ENCODE results near the gene ZNF598. TPM values are rescaled to one million over a fixed set of nuclear protein-coding genes. Genes with fewer than 3 reads are reported as not detected.

The ZNF598 gene
- total RNA-seq, 1 experiment from 2014 or later: 44.4 TPM

DNA sequence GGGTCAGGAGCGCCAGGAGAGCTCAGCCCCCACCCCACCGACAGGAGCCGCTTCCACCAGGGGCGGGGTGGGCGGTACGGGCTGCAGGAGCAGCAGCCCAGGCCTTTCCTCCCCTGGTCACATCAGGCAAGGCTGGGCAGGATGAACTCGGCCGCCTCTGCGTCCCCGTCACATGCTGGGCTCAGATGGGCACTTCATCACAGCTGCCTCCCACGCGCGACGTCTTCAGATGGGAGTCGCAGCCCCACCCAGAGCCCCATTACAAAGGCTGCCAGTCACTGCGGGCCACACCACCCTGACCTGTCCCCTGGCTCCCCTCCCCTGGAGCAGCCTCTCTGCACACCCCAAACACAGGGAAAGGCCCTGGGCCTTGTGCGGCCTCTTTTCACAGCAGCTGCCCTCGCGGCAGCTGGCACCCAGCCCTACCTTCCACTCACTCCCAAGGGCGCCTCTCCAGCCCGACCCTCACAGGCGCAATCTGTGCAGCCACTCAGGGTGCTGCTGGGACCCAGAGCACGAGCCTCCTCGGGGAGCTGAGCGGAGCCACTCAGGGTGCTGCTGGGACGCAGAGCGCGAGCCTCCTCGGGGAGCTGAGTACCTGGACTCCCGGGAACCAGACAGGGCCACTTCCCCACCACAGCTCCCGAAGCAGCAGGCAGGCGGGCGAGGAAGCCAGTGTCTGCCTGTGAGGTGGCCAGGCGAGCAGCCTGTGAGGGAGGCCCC, 4.7 kb downstream of the ZNF598 start:
- TF ChIP-seq, protein P1, sequence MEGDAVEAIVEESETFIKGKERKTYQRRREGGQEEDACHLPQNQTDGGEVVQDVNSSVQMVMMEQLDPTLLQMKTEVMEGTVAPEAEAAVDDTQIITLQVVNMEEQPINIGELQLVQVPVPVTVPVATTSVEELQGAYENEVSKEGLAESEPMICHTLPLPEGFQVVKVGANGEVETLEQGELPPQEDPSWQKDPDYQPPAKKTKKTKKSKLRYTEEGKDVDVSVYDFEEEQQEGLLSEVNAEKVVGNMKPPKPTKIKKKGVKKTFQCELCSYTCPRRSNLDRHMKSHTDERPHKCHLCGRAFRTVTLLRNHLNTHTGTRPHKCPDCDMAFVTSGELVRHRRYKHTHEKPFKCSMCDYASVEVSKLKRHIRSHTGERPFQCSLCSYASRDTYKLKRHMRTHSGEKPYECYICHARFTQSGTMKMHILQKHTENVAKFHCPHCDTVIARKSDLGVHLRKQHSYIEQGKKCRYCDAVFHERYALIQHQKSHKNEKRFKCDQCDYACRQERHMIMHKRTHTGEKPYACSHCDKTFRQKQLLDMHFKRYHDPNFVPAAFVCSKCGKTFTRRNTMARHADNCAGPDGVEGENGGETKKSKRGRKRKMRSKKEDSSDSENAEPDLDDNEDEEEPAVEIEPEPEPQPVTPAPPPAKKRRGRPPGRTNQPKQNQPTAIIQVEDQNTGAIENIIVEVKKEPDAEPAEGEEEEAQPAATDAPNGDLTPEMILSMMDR (conservative IDR thresholded peaks at IDR 0.05; ENCODE audit: low read depth, low read length): no peak
- TF ChIP-seq EZH2phosphoT487 (IDR thresholded peaks at IDR 0.05; ENCODE audit: borderline replicate concordance, low read length) (no peak), EZH2 (IDR thresholded peaks at IDR 0.05; ENCODE audit: low read length, unreplicated experiment) (no peak)
- intact Hi-C loops (cut with micrococcal nuclease): no loop called here
- H2AFZ ChIP-seq (ENCODE audit: low read length): no peak overlapping the region
- no peaks in the 10 kb centered on the region for H3K9me3 ChIP-seq (ENCODE audit: low read length)
- peaks cover 16% of the 10 kb centered on the region for H3K4me1 ChIP-seq (ENCODE audit: insufficient read depth, low read length)
- H3K4me2 ChIP-seq (ENCODE audit: low read length): no peak overlapping the region
- H3K27ac ChIP-seq (ENCODE audit: low read length): no peak overlapping the region
- DNase-seq: no peak
- H4K20me1 ChIP-seq (ENCODE audit: low read length): peaks cover 33% of the 10 kb centered on the region
- no peak for ATAC-seq
- POLR2A ChIA-PET (ENCODE audit: unreplicated experiment): no interaction called here
- no peak overlapping the region for H3K4me3 ChIP-seq (ENCODE audit: low read length)
- peaks cover 4% of the 10 kb centered on the region; the same call in 1 of the 2 replicates for H3K36me3 ChIP-seq (ENCODE audit: low read depth, low read length)
- CTCF ChIA-PET: no interaction called here
- no peaks in the 10 kb centered on the region for H3F3A ChIP-seq (ENCODE audit: low read length, unreplicated experiment)
- H3K9me2 ChIP-seq (replicated peaks; ENCODE audit: low read length): no peaks in the 10 kb centered on the region
- H3K27me3 ChIP-seq (ENCODE audit: low read length): no peaks in the 10 kb centered on the region
- BruUV-seq (replicated peaks): no TSS peak
- H3K79me2 ChIP-seq (ENCODE audit: low read length): peaks cover 66% of the 10 kb centered on the region
- no peak overlapping the region for H3K9ac ChIP-seq (ENCODE audit: low read length)

DNA sequence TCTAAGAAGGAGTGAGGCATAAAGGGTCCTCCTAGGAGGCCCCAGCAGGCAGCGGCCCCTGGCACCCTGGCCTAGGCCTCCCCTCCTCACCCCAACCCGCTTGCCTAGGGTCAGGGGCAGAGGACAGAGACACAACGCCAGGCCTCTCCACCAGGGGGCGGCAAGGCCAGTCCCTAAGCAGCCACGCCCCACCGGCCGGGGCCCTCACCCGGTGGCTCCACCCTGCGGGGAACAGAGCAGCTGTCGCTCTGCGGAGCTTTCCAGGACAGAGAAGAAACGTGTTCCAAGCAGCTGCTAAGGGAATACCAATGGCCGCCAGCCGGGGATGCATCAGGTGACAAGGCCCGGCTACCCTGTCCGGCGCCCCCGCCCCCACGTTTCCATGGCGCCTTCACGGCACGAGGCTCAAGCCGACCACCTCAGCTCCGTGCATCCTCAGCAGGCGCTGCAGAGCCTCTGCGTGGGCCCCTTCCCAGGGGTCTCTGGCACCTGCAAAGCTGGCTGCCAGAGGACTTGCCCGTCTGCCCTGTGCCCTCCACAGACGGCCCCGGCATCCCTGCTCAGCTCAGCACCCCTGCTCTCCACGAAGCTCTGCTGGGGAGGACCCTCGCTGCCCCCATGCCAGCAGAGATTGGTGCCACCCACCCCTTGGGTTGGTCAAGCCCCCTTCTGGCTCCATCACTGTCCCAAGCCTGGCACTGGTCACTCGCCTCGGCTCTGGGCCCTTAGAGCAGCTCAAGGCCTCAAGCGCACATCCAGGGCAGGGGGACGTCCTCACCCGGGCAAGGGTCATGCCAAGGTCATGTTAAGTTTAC, 5.6 kb downstream of the ZNF598 start:
- TF ChIP-seq EZH2phosphoT487 (IDR thresholded peaks at IDR 0.05; ENCODE audit: borderline replicate concordance, low read length) (no peak), EZH2 (IDR thresholded peaks at IDR 0.05; ENCODE audit: low read length, unreplicated experiment) (no peak)
- TF ChIP-seq, protein P1 (conservative IDR thresholded peaks at IDR 0.05; ENCODE audit: low read depth, low read length): peak; percentile 82
- H3K27ac ChIP-seq (ENCODE audit: low read length): no peak overlapping the region
- peaks cover 33% of the 10 kb centered on the region for H4K20me1 ChIP-seq (ENCODE audit: low read length)
- ChIA-PET CTCF (interaction anchor here (0.6 to 1.0 kb wide), 4 partner anchors 9 to 136 kb away, joined by 3 to 4 read pairs (median 3); partner anchors contain the start of gene NHERF2), POLR2A (ENCODE audit: unreplicated experiment) (no interaction called here)
- no peak overlapping the region for H3K4me3 ChIP-seq (ENCODE audit: low read length)
- H3K4me1 ChIP-seq (ENCODE audit: insufficient read depth, low read length): peaks cover 16% of the 10 kb centered on the region
- H2AFZ ChIP-seq (ENCODE audit: low read length): no peak overlapping the region
- no peak overlapping the region for H3K9ac ChIP-seq (ENCODE audit: low read length)
- no peak overlapping the region for H3K4me2 ChIP-seq (ENCODE audit: low read length)
- H3K36me3 ChIP-seq (ENCODE audit: low read depth, low read length): peaks cover 6% of the 10 kb centered on the region; the same call in 1 of the 2 replicates
- no peaks in the 10 kb centered on the region for H3K9me3 ChIP-seq (ENCODE audit: low read length)
- peak; percentile 80 for DNase-seq
- BruUV-seq (replicated peaks): no TSS peak
- no peaks in the 10 kb centered on the region for H3K9me2 ChIP-seq (replicated peaks; ENCODE audit: low read length)
- H3F3A ChIP-seq (ENCODE audit: low read length, unreplicated experiment): no peaks in the 10 kb centered on the region
- peak; percentile 65 for ATAC-seq
- H3K27me3 ChIP-seq (ENCODE audit: low read length): no peaks in the 10 kb centered on the region
- intact Hi-C loops (cut with micrococcal nuclease): no loop called here
- peaks cover 60% of the 10 kb centered on the region for H3K79me2 ChIP-seq (ENCODE audit: low read length)

All from PC-3 (cell line).